NCI-H128 (cell line): ENCODE data around the gene CCDC91.
"Not testable (repeated sequence)": the region's sequence is repeated elsewhere in the genome, so short reads cannot be mapped to it uniquely, and the experiment has no call there.

Source experiments
- DNase-seq: peaks from one replicate; lab custom pipeline; 2025; ENCODE audit not compliant: unreplicated experiment; lab: John Stamatoyannopoulos, UW

Gene CCDC91

GRCh38 chr12:28180786-28181185 is 9.5 kb upstream of the CCDC91 start:
- no peak for DNase-seq

GRCh38 chr12:28184375-28184774 is 5.9 kb upstream of the CCDC91 start:
- no peak for DNase-seq

- no peak for DNase-seq
Measured at GRCh38 chr12:28186500-28186899, 3.8 kb upstream of the CCDC91 start.

- DNase-seq = no peak
Measured at GRCh38 chr12:28189784-28190320, 404 bp upstream of the CCDC91 start.

DNA sequence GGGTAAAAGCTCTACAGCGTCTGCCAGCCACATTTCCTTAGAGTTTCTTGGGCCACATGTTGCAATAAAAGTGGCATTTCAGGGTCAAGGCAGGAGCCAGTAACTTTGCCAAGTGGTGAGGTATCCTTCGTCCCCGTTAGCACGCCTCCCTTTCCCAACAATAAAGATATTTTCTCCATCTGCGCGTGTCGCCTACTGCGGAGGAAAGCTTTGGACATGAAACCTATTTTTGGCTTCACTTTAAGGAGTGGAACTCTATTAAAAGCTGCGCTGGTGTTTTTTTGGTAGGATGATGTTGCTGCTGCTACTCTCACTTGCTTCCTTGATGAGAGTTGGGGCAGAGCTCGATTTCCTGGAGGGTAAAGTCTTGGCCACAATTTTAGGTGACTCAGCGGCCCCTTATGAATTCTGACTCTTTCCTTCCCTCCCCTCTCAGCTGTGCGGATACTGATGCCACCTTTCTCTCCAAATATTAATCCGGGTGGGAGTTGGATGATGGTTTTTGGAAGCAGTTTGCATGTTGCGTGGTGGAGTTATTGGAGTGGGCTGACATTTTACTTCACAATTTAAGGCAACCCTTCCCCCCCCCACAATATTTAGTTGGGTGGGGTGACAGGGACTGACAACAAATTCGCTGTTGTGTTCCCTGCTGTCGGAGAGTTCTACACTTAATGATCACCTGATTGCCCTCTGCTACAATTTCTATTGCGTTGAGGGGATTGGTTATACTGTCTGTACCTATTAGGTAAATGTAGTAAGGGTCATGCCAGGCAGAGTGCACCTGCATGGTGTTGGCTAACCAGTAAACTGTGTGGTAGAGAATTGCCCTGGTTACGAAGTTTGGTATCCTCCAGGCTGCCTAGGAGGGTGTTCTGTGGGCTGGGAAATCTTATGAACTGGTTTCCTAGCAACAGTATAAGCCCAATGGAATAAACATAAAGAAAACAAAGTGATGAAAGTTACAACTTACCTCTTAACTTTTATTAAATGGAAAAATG is 1.1 kb downstream of the CCDC91 start:
- DNase-seq = no peak

DNA sequence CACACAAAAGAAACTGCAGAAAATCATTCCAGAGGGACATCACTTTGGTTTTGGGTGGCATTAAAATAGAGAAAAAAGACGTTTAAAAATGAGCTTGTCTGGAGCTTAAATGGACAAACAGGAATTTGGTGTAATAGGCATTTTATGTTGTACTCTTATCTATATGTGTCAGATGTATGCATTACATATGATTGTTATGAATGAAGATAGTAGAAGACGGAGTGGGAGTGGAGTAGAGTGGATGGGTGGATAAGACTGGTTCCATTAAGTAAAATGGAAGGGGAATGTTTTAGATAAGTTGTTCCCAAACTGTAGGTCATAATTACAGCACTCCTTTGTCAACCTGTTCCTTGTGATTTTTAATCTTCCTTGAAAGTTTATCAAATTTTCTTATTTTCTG is 1.9 kb downstream of the CCDC91 start:
- DNase-seq = no peak

DNA sequence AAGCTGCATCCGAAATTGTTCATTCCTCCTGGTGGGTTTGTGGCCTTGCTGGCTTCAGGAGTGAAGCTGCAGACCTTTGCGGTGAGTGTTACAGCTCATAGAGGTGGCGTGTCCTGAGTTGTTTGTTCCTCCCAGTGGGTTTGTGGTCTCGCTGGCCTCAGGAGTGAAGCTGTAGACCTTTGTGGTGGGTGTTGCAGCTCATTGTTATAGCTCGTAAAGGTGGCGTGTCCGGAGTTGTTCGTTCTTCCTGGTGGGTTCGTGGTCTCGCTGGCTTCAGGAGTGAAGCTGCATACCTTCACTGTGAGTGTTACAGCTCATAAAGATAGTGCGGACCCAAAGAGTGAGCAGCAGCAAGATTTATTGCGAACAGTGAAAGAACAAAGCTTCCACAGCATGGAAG is 4.4 kb downstream of the CCDC91 start:
- not testable (repeated sequence) for DNase-seq

DNA sequence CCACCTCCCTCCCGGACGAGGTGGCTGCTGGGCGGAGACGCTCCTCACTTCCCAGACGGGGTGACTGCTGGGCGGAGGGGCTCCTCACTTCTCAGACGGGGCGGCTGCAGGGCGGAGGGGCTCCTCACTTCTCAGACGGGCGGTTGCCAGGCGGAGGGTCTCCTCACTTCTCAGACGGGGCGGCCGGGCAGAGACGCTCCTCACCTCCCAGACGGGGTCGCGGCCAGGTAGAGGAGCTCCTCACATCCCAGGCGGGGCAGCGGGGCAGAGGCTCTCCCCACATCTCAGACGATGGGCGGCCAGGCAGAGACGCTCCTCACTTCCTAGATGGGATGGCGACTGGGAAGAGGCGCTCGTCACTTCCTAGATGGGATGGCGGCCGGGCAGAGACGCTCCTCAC is 10.9 kb downstream of the CCDC91 start:
- not testable (repeated sequence) for DNase-seq

DNA sequence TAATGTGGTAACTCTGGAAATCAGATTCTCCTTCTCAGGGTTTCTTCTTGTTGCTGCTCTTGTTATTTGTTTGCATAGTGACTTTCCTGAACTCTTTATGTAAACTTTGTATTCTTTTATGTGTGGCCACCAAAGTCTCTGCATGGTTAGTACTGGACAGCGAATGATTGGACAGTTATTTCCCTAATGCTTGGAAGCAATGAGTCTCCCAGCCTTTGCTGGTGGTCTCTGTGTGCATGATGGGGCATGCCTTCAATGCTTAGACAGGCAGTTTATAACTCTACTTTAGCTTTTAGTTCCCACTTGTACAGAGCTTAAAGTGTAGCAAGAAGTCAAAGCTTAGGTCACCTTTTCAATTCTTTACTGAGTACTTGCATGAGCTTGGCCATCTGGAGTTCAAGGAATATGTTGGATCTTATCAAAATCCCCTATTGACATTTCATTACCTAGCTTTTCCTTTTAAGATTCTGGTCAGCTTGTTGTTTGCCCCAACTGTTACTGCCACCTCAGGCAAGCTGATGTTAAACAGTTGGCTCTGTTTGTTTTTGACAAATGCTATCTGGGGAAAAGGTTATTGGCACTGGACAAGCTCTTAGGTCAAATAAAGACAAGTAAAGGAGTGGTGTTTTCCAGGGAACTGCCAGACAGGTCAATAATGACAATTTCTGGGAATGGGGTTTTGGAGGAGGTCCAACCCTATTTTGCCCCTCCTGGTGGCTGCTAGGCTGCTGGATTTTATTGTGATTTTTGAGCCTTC is 12.3 kb downstream of the CCDC91 start:
- DNase-seq = no peak

GRCh38 chr12:28209782-28210181 is 19.5 kb downstream of the CCDC91 start:
- no peak for DNase-seq

DNA sequence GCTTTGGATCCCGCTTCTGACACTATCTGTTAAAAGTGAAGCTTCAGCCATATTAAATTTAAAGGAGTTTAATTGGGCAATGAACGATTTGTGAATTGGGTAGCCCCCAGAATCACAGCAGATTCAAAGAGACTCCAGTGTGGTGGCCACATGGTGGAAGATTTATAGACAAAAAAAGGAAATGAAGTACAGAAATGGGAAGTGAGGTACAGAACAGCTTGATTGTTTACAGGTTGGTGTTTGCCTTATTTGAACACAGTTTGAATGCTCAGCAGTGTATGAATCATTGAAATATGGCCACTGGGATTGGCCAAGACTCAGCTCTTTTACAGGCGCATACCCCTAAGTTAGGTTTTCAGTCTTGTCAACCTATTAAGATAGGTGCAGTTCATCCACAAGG is 21.9 kb downstream of the CCDC91 start:
- no peak for DNase-seq

DNA sequence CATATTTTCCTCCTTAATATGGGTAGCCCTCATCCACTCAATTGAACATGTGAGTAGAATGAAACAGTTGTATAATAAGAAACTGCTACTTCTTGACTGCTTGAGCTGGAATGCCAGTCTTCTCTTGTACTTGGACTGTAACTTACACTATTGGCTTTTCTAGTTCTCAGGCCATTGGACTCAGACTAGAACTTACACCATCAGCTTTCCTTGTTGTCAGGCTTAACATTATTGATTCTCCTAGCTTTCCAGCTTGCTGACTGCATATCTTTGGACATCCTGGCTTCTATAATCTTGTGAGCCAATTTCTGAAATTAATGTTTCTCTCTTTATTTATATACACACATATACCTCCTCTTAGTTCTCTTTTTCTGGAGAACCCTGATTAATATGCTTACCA is 24.8 kb downstream of the CCDC91 start:
- no peak for DNase-seq

- DNase-seq = no peak
Measured at GRCh38 chr12:28216016-28216415, 25.8 kb downstream of the CCDC91 start.

- no peak for DNase-seq
Measured at GRCh38 chr12:28217805-28218204, 27.5 kb downstream of the CCDC91 start.

DNA sequence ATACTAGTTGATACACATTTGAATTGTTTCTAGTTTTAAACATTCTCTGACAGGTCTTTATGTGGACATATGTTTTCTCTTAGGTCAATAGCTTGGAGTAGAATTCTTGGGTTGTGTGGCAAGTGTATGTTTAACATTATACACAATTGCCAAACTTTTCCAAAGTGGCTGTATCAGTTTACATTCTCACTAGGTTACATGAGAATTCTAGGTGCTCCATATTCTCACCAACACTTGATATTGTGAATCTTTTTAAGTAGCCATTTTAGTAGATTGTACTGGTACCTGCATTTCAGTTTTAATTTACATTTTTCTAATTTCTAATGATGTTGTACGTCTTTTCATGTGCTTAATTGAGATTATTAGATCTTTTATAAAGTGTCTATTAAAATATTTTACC is 28.6 kb downstream of the CCDC91 start:
- no peak for DNase-seq

DNA sequence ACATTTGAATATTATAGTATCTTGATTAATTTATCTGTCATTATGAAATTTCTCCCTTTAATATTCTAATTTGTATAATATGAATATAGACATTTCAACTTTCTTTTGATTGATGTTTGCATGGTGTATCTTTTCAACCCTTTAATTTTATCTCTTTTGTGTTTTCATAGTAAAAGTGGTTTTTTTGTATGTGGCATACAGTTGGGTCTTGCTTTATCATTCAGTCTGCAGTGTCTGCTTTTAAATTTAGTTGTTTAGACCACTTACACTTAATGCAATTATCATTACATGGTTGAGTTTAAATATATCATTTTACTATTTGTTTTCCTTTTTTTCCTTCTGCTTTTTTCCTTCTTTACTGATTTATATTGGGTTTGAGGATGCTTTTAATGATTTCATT is 29.6 kb downstream of the CCDC91 start:
- no peak for DNase-seq

GRCh38 chr12:28222081-28222700 is 31.9 kb downstream of the CCDC91 start:
- no peak for DNase-seq

- DNase-seq = no peak
Measured at GRCh38 chr12:28223025-28223554, 32.8 kb downstream of the CCDC91 start.

DNA sequence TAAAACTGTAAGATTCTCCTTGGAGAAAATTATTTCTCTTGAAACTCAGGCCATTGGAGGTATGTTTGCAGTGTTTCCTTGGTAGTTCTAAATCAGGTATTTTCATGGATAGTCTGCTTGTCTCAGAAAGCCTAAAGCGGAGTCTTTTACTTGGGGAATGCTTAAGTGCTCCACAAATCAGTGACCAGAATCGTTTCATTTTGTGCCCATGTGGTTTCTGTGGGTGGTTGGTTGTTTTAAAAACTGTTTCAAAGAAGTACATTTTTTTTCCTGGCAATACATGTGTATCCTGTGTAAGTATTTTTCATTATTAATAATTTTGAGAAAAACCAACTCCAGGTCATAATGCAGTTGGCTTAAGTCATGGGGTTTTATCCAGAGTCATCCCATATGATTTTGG is 33.6 kb downstream of the CCDC91 start:
- DNase-seq = no peak

DNA sequence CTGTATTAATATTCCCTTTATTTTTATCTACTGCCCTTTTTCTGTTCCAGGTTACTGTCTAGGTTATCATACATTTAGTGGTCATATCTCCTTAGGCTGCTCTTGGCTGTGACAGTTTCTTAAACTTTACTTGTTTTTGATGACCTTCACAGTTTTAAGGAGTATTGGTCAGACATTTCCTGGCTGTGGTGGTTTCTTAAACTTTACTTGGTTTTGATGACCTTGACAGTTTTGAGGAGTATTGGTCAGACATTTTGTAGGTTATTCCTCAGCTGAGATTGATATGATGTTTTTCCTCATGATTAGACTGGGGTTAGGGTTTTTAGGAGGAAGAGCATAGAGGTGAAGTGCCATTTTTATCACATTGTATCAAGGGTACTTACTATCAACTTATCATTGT is 36.4 kb downstream of the CCDC91 start:
- DNase-seq = no peak

- no peak for DNase-seq
Measured at GRCh38 chr12:28227251-28227650, 37.0 kb downstream of the CCDC91 start.
